Hematopoietic multipotent progenitor cell treated with erythropoietin and hydrocortisone succinate and interleukin-3 and kit ligand, for 8 days (in vitro differentiated cells): ENCODE results near the gene ASTN1.

Experiments
- DNase-seq: peaks from one replicate; pipeline ENCODE4 v3.0.0-alpha.2; 2015

Gene ASTN1

DNA sequence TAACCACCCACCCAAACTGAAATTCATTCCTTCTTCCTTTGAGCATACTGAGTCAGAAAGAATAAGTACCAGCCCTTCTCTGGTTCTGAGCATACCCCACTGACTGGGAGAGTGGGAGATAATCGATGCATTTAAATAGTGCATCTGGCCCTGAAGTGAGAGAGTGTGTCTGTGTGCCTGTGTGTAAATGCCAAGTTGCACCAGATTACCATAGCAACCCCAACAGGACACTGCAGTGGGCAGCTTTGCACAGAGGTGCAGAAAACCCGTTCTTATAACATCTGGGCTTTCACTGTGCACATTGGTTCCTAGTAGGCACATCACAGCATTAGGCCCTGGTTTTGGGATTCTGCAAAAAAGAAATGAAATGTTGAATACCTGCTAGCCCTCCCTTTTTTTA, 2.3 kb downstream of the ASTN1 start:
- DNase-seq, result no peak

DNA sequence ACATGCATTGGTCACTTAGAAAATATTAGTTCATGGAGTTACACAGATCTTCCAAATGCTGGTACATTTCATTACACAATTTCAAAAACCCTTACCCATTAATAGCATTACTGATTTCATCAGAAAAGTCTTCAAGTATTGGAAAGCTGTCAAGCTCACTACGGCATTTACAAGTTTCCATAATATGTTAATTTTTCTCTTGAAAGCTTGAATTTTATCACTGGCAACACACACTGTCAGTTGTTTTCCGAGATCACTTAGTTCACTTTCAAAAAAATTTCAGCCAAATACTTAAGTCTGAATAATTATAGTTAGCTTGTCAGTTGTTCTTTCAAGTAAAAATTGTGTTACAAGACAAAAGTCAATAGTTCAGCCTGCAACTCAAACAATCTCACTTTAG, 18.0 kb downstream of the ASTN1 start:
- no peak for DNase-seq

DNA sequence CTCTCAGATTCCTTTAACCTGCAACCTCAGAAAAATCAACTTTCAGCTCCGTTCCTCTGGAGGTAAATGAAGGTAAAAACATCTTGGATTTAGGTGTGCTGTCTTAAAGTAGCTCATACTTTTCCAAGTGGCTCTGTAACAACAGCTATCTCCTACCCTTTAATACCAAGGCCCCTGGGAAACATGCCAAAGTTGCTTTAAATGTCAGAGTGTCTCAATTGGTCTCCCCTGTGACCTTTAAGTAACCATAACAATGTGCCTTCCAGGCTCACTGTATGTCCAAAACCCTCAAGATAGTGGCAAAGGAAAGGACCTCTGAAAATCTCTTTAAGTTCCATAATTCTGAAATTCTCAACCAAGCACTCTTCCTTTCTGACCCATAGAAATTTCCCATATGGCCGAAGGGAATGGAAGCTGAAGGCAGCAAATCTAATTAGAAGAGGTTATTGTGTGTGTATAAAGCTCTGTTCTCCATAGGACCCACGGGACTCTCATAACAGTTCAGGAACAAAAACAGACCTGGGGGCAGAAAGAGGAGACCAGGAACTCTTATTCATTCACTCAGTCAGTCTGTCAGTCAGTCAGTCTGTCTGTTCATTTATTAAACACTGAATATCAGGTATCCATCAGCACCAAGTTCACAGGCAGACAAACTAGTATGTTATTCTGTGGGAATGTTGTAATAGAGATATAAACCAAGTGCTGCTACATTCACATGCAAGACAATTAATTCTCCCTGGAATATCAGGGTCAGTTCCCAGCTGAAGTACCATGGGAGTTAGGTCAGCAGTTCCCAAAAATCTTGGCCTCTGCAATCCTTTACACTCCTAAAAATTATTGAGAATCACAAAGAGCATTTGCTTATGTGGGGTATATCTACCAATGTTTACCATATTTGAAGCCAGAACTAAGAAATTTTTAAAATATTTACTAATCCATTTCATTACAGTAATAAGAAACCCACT, 19.1 kb downstream of the ASTN1 start:
- DNase-seq, result no peak

DNA sequence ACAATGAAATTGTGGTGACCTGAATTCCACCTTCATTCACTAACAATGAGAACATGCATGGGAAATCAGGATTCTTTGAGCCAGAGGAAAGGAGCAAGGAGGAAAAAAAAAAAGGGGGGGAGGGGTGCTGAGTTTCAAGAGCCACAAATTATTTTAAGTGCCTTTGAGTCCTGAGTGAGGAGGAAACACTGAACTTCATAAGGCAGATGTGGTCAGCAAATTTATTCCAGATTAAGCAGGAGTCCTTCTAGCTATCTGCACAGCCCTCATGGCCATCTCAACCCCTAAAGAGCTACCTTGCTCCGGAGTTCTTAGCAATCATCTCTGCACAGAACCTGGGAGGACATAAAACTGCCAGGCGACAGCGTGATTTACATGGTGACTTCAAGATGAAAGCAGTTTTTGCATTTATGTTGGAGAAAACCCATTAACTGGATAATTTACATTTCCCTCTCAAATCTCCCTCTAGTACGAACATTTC, 21.7 kb downstream of the ASTN1 start:
- no peak for DNase-seq

DNA sequence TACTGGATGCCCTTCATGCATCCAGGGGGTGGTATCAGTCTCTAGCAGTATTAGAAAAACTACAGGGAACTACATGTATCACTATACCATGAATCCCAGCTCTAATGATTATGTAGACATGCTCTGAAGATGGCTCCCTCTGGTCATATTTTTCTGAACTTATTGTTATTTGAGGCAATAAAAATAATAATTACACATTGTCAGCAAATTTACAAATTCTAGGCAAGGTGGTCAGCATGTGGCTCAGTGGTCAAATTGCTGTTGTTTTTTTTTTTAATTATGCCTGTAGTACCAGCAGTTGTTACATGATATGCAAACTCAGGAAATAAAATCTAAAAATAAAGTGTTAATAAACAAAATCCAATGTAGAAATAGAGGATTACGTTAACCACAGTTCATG, 22.5 kb downstream of the ASTN1 start:
- DNase-seq, result no peak

DNA sequence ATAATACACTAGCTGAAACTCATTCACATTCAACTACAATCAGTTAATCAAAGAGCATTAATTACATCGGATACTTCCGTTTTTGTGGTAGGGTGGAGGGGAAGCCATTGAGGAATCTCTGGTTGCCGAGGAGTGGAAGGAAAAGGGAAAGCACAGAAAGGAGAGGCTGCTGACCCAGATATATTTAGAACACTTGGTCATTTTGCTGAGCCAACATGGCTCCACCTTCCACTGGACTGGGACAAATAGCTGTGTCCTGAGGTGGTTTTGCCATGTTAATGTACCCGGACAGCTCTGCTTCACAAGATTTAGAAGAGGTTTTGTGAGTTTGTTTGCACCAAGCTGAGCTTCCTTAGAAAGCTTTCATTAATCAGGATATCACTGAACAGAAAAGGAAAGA, 26.2 kb downstream of the ASTN1 start:
- DNase-seq, result no peak

DNA sequence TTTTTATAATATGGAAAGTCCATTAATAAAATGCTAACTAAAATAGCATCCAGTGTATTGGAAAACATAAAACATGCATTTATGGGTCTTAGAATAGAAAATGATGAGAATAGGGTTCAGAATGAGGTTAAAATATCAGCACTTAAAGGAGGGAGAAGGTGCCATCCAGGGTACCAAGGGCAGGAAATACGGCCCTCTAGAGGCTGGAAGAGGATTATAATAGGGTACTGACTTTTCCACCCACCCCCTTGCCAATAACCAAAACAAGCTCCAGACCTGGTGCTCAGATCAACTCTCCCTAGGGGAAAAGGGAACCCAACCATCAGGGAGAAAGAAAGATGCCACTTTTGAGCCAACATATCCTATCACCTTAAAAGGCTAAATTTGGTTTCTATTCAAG, 26.7 kb downstream of the ASTN1 start:
- no peak for DNase-seq

DNA sequence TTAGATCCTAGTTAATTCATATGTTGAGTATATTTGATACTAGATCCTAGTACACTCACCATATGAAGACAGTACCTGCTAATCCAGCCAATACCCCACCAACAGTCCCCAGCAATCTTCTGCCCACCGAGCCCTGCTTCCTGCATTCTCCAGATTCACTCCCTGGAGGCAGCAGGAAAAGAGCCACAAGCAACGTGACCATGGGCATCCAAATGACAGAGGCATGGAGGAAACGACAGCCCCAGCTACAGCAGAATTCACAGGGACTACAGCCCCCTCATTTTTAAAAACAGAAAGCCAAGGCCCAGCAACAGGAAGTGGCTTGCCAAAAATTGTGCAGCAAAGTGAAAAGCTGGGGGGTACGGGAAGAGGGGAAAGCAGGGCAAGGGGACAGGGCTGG, 29.3 kb downstream of the ASTN1 start:
- no peak for DNase-seq

DNA sequence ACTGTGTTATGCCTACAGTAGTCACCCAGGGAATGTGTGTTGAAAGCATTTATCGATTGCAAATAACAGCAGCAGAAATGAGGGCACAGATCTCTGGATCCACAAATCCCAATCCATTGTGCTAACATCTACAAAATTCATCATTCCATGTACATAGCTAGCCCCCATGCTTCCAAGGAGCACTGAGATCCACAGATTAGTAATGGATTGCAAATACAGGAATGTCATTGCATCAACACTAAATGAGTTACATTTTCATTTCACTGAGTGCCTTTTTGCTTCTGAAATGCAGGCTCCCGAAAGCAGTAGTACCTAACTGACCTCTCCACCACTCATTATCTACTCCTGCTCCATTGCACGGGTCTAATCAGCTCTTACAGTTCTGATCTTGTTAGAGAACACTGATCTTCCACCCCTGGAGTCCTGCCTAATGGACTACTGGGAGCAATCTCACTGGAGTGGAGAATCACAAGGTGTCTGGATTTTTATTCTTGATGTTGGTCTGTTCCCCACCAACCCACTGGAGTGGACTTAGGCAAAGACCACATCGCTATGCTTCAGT, 30.5 kb downstream of the ASTN1 start:
- DNase-seq, result no peak

DNA sequence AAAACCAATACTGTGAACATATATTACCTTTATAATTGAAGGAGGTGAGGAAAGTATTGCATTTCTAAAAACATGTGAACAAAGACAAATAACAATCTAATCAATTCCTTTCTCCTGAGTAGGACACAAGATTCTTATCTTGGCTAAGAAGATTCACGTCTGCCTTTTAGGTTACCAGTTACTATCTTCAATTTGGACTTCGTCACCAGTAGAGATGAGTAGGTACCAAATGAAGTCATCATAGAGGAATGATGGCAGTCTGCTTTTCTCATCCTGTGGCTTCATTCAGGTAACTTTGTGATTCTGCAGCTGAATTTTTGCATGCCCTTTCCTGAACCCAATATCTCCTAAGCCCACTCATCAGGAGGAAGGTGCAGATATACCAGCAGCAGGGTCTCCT, 32.4 kb downstream of the ASTN1 start:
- no peak for DNase-seq

DNA sequence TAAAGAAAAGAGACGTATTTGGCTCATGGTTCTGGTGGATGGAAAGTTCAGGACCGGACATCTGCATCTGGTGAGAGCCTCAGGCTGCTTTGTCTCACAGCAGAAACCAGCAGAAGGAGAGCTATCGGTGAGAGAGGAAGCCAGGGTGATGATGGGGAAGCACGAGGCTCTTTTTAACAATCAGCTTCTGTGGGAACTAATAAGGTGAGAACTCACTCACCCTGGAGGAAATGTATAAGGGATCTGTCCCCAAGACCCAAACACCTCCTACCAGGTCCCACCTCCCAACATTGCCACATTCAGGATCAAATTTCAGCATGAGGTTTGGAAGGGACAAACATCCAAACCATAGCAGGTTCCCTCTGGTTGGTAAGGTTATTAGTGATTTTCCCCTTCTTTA, 32.8 kb downstream of the ASTN1 start:
- no peak for DNase-seq

DNA sequence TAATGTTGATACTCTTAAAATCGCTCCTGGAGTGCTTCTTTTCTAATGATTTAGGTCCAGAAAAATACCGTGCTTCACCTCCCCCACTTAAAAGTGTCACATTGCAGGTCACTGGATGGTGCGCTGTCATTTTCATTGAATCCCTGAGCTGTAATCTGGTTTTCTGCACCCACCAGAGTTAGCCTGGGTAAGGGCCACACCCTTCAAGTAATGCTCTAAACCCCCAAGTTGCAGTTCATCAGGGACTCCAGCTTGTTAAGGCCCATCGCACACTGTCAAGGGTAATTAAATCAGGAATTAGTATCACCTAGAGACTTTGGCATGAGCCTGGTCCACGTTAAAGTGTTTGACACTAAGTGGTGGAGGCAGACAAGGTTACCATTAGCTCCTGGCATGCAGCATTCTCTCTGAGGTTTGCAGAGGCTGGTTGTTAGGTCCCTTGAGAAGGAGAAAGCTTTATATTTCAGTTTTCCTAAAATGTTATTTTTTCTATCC, 34.0 kb downstream of the ASTN1 start:
- DNase-seq, result no peak

DNA sequence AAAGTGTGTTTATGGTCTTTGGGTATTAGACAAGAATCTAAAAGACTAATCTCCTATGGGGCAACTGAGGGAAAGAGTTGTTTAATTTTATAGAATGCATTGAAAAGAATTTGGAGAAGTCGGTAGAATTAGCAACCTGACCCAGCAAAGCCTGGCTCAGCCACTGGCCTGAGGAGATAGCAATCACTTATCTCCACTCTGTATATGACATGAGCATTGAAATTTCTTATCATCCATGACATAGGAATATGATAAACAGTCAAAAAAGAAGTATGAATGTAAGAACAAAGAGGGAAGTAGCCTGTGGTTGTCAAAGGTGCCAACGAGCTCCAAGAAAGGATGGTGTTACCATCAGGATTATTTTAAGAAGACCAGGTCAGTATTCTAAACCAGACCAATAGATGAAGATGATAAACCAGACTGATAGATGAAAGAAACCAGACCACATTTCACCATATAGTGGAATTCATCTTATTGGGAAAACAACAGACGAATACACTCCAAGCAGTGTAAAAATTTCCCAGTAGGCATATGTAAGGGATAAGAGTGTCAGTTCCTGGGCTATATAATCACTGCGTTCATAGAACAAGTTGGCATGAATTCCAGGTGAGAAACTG, 35.7 kb downstream of the ASTN1 start:
- no peak for DNase-seq

DNA sequence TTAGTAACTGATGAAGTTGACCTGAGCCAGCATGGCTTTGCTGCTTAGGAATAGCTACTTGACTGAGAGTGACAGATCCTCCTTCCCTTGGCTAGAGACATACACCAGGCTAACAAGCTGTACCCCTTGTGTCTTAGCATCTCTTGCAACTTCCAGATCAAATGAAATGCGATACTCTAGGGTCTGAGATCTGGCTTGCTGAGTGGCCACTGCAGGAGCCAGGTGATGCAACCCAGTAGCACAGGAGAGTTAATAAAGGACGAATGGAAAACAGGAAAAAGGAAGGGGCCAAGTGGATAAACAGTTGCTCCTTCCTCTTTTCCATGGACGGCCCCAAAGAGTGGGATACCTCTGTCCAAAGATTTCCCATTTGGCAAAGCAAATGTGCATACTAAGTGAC, 38.2 kb downstream of the ASTN1 start:
- DNase-seq, result no peak

DNA sequence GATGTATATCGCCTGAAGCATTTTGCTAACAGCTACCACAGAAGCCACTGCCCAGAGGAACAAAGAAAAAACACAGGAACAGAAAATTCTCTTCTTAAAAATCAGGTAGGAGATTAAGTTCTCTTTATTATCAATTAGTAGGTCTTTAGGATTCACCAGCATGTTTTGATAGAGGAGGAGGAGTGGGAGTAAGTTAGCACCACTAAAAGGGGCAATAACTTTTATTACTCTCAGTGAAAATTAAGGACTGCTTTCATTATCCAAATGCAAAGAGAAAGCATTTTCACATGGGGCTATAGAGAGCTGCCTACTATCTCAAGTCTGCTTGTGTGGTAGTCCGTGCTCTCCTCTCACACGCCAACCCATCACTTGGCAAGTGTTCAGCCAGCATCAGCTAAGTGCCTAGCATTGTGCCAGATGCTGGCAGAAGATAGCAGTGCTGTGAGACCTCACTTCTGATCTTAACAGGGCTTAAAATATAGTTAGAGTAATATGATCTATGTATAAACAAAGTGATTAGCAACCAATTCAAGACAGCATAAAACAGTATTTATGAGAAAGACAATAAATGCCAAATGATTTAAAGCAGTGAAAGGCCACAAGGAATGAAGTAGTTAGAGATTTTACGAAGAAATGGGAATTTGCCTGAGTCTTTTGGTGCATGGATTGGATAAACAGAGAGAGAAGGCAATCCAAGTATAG, 39.8 kb downstream of the ASTN1 start:
- DNase-seq, result no peak

DNA sequence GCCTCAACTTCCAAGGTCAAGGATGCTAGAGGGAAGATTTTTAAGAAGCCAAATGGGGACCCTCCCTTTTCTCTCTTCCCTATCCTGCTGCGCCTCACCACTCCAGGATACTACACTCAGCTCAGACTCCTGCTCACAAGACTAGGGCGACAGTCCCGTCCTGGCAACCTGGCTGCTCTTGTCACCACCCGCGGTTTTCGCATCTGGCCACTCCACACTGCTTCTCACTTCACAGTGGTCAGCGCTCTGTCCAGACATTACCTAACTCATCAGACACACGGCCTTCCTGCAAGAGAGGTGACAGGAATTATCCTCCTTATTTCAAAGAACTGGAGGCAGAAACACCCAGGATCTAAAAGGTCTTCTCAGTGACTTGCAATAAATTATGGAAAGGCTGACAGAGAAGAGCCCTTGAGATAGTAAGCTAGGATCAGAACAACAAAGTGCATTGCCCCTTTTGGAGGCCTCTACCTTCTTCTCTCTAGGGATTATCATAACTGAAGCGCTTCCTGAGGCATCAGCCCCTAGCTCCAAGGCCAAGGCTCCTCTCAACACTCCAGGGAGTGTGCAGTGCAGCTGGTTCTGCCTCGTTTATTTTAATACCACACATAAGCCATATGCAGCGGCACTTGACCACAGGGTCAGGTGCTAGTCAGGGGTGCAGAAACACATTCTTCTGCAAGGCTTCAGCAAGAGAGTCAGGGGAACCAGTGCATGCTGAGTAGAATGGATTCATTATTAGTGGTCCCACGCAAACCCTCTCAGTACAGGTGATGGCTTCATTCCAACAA, 41.9 kb downstream of the ASTN1 start:
- DNase-seq, result no peak

DNA sequence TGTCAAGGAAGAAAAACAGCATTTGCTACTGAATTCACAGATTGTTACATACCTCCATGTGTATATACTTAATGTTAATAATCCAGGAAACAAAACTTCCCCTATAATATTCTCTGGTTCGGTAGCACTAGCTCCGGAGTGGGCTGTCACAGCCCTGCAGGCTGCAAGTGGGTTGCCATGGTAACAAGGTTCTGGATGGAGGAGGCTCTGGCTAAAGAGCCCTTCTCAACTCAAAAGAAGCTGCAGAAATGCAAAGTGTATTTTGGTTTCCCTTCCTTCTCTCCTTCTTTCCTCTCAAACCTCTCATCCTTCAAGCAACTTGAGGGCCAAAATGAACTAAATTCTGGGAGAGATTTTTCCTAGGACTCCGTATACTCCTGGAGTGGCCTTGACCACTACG, 45.2 kb downstream of the ASTN1 start:
- DNase-seq, result no peak

DNA sequence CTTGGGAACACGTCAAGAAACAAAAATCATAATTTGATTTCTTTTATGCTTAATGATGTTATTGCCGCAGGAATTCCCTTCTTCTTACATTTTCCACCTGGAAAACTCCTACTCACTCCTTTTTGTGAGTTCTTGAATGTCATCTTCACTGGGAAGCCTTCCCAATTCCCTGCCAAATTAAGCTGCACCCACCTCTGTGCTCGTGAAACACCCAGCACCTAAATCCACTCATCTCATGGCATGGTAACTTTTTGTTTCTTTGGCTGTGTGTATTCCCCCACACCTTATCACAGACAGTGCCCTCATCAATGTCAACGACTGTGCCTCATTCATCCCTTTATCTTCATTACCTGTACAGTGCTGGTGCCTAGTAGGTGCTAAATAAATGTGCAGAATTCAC, 45.6 kb downstream of the ASTN1 start:
- no peak for DNase-seq

DNA sequence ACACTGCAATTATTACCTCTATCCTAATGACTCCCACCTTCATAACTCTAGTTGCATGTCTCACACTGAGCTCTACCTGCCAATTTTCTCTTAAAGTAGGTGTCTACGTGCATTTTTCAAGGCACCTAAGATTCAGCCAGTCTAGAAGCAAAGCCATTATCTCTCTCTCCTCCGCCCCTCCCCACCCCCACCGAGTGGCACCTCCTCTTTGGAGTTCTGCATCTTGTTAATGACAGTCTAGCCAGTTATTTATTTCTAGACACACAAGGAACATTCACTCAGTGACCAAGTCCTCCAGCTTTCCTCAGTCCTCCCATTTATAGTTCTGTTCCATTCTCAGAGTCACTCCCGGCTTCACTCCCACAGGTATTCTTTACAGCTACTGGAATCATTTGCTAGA, 47.6 kb downstream of the ASTN1 start:
- DNase-seq, result no peak

DNA sequence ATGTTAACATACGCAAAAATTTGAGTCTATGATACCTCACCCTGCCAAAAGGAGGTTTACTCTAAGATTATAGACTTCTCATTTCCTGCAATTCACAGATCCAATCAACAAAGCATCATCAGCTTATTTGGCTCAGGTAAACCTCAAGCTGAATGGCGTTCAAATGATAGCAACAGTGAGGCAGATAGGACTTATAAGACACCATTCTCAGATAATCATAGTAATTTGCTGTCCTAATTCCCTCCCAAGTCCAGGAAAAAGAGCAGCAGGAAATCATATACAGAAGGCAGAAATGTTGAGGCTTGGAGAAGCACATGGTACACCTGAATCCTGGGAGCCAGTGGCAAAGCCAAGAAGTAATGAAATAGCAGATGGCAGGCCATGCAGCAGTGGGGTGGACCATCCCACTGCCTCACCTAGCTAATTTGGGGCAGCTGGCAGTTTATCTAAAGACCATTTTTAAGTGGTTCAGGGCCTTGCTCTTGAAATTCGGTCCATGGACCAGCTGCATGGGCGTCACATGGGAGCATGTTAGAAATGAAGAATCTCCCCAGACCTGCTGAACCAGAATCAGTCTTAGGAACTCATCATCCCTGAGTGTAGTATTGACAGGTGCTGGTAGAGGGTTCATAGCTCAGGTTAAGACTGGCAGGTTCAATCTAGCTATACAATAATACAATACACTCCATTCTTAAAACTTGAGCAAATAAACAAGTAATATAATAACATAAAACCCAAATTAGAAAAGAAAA, 57.7 kb downstream of the ASTN1 start:
- DNase-seq, result no peak

DNA sequence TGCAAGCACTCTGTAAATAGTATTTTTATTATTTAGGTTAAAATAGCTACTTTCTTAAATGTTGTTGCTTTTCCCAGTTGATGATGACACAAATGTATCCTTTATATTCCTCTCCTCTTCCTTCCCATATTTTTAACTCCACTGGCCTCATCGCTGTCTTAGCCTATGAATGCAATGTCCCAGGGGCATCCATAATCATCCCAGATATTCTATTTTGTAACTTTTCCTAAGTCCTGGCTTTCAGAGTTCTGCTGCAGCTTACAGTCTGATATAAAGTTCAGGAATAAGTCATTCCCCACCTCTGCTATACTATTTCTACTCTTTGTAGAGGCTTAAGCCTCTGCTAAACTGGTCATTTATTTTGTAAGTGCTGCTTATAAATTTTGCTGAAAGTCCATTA, 58.3 kb downstream of the ASTN1 start:
- no peak for DNase-seq
